ENCODE results near the gene AP3B2.
"Not testable (repeated sequence)": the region's sequence is repeated elsewhere in the genome, so short reads cannot be mapped to it uniquely, and the experiment has no call there.

Gene AP3B2

GRCh38 chr15:82648257-82649103 lies 61.2 kb downstream of the AP3B2 start:
- DNase-seq = no peak

DNA sequence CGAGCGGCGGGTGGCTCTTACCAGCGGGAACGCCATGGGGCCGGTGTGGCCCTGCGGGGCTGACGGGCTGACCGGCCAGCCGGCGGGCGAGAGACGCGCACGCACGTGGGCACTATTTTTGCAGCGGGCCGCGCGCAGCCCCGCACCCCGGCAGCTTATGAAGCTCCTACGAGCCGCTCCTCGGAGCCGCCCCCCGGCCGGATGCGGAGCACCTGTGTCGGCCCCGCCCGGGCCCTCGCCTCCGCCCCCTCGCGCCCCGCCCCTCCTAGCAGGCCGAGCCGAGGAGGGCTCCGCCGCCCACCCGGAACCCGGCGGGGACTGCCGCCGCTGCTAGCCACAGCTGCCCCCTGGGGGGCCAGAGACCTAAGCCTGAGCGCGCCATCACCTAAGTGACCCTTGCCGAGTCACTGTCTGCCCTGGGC lies 61.8 kb downstream of the AP3B2 start:
- DNase-seq = no peak

DNA sequence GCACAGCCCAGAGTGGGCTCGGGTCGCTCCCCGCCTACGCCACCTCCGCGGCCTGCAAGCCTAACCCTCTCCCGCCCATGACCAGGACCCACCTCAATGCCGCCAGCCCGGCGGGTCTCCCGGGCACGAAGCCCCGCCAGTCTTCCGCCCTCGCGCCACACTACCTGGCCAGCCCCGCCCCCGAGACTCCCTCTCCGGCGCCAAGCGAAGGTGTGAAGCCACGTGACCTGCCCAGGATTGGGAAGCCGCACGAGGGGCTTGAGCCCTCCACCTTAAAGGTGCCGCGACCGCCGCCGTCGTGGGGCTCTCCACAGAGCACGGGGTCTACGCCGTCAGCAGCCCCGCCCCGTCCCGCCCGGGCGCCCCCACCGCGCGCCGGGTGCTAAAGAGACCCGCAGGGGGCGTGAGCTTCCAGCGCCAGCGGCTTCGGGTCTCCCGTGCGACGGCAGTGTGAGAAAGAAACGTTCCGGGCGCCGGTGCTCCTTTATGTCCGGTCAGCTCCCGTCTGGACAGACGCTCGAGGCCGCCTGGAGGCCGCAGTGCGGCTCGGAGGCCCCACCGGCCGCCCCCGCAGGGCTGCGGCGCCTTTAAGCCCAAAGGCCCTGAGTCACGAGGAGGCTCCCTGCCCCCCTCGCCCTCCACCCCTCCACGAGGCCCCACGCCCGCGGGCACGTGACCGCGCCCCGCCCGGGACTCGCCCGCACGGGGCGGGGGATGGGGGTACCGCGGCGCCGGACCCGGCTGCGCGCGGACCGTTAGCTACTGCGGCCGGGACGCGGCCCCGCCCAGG lies 62.4 kb downstream of the AP3B2 start, which contains the start of gene CPEB1:
Gene CPEB1 (minus strand): TSS at position 319 of the 790 bp plus-strand sequence. CDS start 18,904 bp downstream, outside the sequence.
- no peak for DNase-seq

- DNase-seq = no peak
Observed at GRCh38 chr15:82646250-82647044, 63.2 kb downstream of the AP3B2 start.

DNA sequence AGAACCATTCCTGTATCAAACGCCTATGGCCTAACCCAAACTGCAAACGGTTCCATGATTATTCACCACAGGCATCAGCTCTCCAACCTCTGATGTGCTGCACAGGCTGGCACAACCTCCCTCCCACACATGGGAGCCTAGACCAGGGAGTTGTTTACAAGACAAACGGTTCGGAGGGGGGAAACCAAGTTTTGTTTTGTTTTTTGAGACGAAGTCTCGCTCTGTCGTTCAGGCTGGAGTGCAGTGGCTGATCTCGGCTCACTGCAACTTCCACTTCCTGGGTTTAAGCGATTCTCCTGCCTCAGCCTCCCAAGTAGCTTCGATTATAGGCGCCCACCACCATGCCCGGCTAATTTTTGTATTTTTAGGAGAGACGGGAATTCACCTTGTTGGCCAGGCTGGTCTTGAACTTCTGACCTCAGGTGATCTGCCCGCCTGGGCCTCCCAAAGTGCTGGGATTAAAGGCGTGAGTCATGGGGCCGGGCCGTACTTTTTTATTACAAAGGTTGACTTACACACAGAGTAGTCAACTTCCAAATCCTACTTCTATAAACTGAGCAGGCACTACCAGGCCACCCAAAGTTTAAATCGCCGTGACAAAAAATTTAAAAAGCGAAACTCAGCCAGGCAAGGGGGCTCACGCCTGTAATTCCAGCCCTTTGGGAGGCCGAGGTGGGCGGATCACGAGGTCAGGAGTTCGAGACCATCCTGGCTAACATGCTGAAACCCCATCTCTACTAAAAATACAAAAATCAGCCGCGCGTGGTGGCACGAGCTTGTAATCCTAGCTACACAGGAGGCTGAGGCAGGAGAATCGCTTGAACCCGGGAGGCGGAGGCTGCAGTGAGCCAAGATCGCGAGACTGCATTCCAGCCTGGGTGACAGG lies 64.5 kb downstream of the AP3B2 start:
- DNase-seq = not testable (repeated sequence)

GRCh38 chr15:82643992-82644391 lies 65.7 kb downstream of the AP3B2 start:
- DNase-seq = no peak

GRCh38 chr15:82642656-82643055 lies 67.0 kb downstream of the AP3B2 start:
- DNase-seq = no peak

- DNase-seq = no peak
Observed at GRCh38 chr15:82641129-82641798, 68.4 kb downstream of the AP3B2 start.

DNA sequence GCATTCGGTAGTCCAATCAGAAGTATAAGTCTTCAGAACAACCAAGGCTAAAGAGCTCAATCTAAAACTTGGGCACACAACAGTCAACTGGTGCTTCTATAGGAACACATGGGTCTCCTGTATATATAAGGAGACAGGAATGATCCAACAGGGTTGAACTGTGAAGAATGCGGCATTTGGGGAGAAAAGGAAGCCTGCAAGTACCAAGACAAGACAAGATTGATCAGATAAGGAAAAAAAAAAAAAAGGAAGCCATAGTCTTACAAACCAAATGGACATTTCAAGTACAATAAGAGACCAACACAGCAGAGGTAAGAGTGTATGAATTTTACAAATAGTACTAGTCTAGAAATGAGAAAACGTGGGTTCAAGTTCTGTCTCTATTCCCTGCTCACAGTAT lies 69.0 kb downstream of the AP3B2 start:
- DNase-seq = no peak

- no peak for DNase-seq
Observed at GRCh38 chr15:82635798-82636197, 73.9 kb downstream of the AP3B2 start.

DNA sequence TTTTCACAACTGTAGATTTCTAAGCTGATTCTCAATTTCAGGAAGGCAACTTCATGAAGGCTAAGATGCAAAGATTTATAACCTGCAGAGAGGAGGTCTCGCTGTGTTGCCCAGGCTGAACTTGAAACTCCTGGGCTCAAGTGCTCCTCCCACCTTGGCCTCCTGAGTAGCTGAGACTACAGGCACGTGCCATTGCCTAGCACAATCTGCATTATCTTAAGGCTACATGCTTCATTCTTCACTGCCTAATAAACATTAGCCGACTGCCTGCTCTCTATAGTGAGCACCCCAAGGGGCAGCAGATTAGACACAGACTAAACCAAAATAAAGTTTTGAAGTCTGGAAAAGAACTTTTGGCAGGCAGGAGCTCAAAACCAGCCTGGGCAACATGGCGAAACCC lies 79.6 kb downstream of the AP3B2 start:
- DNase-seq = no peak

- DNase-seq = no peak
Observed at GRCh38 chr15:82625136-82625535, 84.5 kb downstream of the AP3B2 start.

- DNase-seq = no peak
Observed at GRCh38 chr15:82624438-82624837, 85.2 kb downstream of the AP3B2 start.

- DNase-seq = no peak
Observed at GRCh38 chr15:82624008-82624407, 85.7 kb downstream of the AP3B2 start.

DNA sequence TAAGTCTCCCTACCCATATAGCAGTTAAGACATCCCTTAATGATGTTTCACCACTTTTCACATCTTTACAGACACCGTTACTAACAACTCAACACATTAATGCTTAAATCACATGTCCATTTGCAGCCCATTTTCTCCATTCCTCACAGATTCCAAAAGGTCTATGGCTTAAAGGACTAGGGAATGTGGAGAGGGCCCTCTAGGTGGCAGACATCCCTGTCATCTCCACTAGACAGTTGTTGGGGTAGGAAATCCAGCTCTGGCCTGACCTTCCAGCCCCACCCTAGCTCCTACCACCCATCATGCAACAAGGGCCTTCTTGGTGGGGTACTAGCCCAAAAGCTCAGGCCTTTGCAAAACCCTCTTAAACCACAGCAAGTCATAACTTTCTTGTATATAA lies 87.7 kb downstream of the AP3B2 start:
- no peak for DNase-seq

GRCh38 chr15:82613747-82614146 lies 95.9 kb downstream of the AP3B2 start:
- DNase-seq = no peak

- DNase-seq = no peak
Observed at GRCh38 chr15:82611348-82611747, 98.3 kb downstream of the AP3B2 start.
